ENCODE data around the gene VSIR. TPM values are rescaled to one million over a fixed set of nuclear protein-coding genes. Genes with fewer than 3 reads are reported as not detected.
A peak's percentile ranks its signal among the peaks of the same experiment; 100 is the strongest.

VSIR gene
- total and polyA plus RNA-seq, 9 of the 15 experiments (the other 6 are each of a cell fraction or from before 2014, with no cell fraction given), result 0.14 to 20.5 (median 9.3) TPM

DNA sequence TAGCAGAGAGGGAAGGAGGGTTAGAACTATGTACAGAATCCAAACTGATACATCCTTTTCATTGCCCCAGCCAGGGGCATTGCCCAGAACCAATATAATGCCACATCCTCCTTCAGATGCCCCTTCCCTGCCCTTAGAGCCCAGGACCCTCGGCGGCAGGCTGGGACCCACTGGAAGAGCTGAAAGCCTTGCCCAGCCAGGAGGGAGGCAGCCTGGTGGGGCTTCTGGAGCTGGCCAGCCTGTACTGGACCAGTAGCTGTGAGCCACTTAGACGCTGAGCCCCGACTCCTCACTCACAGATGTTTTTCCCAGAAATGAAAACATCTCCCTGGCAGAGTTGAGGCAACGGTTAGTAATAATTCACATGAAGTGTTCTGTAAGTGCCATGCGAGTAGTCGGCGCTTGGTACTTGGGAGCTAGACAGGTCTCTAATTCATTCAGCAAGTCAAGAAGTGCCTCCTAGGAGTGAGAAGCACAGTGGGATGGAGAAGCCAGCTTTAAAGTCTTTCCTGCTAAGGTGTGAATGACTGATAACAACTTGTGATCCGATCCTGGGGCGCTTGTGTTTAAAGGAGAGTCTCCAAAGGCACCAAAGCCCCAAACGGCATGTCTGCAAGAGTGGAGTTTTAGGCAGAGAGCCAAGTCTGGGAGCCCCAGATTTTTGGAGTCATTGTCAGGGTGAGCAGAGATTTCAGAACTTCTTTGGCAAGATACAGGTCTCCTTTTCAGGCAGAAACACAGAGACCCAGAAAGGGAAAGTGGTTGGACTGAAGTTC is 9.8 kb downstream of the VSIR start (continued):
- no peak for TF ChIP-seq SAFB (IDR thresholded peaks at IDR 0.05; ENCODE audit: borderline replicate concordance, low read depth, low read length)
- peak in 1 of 2 experiments; percentile 34; a peak in 1 of 4 replicates for TF ChIP-seq HDAC1 (IDR thresholded peaks at IDR 0.05)
- TF ChIP-seq, protein P1, sequence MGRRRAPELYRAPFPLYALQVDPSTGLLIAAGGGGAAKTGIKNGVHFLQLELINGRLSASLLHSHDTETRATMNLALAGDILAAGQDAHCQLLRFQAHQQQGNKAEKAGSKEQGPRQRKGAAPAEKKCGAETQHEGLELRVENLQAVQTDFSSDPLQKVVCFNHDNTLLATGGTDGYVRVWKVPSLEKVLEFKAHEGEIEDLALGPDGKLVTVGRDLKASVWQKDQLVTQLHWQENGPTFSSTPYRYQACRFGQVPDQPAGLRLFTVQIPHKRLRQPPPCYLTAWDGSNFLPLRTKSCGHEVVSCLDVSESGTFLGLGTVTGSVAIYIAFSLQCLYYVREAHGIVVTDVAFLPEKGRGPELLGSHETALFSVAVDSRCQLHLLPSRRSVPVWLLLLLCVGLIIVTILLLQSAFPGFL (CRISPR knock-in tag; IDR thresholded peaks at IDR 0.05), result no peak
- TF ChIP-seq RCOR1 (IDR thresholded peaks at IDR 0.05; ENCODE audit: borderline replicate concordance in 1 of 2, low read depth in 2 of 2, low read length in 2 of 2), result peak; percentile 27 to 89; a peak in 2 of 4 replicates
- TF ChIP-seq SMAD4 (CRISPR knock-in tag; conservative IDR thresholded peaks at IDR 0.05), result peak; percentile 82
- TF ChIP-seq SOX6 (IDR thresholded peaks at IDR 0.05), result peak; percentile 15; the same call in 1 of the 2 replicates
- TF ChIP-seq CHCHD3 (CRISPR knock-in tag; IDR thresholded peaks at IDR 0.05), result no peak
- TF ChIP-seq NCOA4 (IDR thresholded peaks at IDR 0.05; ENCODE audit: partially characterized antibody), result no peak
- TF ChIP-seq NCOR1 (IDR thresholded peaks at IDR 0.05), result peak; percentile 45; the same call in 1 of the 2 replicates
- peak; percentile 83 to 86 for TF ChIP-seq KDM1A (IDR thresholded peaks at IDR 0.05)
- TF ChIP-seq REST (IDR thresholded peaks at IDR 0.05; ENCODE audit: borderline replicate concordance), result no peak
- 0 out of 2 replicates have a peak, but pooled peaks have one; percentile 20 for TF ChIP-seq REST (CRISPR knock-in tag; IDR thresholded peaks at IDR 0.05; ENCODE audit: low read depth)
- TF ChIP-seq, protein P2, sequence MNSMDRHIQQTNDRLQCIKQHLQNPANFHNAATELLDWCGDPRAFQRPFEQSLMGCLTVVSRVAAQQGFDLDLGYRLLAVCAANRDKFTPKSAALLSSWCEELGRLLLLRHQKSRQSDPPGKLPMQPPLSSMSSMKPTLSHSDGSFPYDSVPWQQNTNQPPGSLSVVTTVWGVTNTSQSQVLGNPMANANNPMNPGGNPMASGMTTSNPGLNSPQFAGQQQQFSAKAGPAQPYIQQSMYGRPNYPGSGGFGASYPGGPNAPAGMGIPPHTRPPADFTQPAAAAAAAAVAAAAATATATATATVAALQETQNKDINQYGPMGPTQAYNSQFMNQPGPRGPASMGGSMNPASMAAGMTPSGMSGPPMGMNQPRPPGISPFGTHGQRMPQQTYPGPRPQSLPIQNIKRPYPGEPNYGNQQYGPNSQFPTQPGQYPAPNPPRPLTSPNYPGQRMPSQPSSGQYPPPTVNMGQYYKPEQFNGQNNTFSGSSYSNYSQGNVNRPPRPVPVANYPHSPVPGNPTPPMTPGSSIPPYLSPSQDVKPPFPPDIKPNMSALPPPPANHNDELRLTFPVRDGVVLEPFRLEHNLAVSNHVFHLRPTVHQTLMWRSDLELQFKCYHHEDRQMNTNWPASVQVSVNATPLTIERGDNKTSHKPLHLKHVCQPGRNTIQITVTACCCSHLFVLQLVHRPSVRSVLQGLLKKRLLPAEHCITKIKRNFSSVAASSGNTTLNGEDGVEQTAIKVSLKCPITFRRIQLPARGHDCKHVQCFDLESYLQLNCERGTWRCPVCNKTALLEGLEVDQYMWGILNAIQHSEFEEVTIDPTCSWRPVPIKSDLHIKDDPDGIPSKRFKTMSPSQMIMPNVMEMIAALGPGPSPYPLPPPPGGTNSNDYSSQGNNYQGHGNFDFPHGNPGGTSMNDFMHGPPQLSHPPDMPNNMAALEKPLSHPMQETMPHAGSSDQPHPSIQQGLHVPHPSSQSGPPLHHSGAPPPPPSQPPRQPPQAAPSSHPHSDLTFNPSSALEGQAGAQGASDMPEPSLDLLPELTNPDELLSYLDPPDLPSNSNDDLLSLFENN (IDR thresholded peaks at IDR 0.05; ENCODE audit: low read depth in 2 of 2, low read length in 2 of 2), result no peak
- TF ChIP-seq STAT5A (IDR thresholded peaks at IDR 0.05; ENCODE audit: borderline replicate concordance, low read length), result no peak
- TF ChIP-seq HSF4 (CRISPR knock-in tag; IDR thresholded peaks at IDR 0.05; ENCODE audit: borderline replicate concordance), result no peak
